Large intestine (tissue), 3 donors: Measurements from ENCODE around the gene UBE2I. TPM values are rescaled to one million over a fixed set of nuclear protein-coding genes. Genes with fewer than 3 reads are reported as not detected.
"Not testable (repeated sequence)": the region's sequence is repeated elsewhere in the genome, so short reads cannot be mapped to it uniquely, and the experiment has no call there.

Experiments used
- DNase-seq, 2 donors: peaks; one replicate each; pipeline versions ENCODE4 v3.0.0 to v3.0.0-alpha.2; 2013
- H3K27ac ChIP-seq: one replicate; pipeline ENCODE4 v1.5.1; 2013; ENCODE audit warnings: low read length
- H3K27me3 ChIP-seq: 2 replicates; pipeline ENCODE4 v1.6.1; 2013; ENCODE audit warnings: low read length; ENCODE audit not compliant: control insufficient read depth, insufficient read depth
- H3K36me3 ChIP-seq: 2 replicates; pipeline ENCODE4 v1.6.1; 2013; ENCODE audit warnings: low read length; ENCODE audit not compliant: control insufficient read depth, insufficient read depth
- H3K4me1 ChIP-seq: one replicate; pipeline ENCODE4 v1.6.1; 2013; ENCODE audit warnings: low read length; ENCODE audit not compliant: control insufficient read depth, insufficient read depth
- H3K4me3 ChIP-seq: one replicate; pipeline ENCODE4 v1.5.1; 2013; ENCODE audit warnings: low read length
- H3K9me3 ChIP-seq: one replicate; pipeline ENCODE4 v1.6.1; 2013; ENCODE audit warnings: mild to moderate bottlenecking, low read depth, low read length, moderate library complexity; ENCODE audit not compliant: control insufficient read depth
- WGBS: methylation state at CpG from one replicate; pipeline ENCODE4 v1.1.5; 2013; ENCODE audit warnings: low lambda C conversion rate; ENCODE audit not compliant: insufficient coverage; 5-methylcytosine and 5-hydroxymethylcytosine counted together
- polyA plus RNA-seq: library from polyadenylated mRNA; unstranded; fragments of 120-200 nt; gene quantifications from one replicate; pipeline ENCODE4 v1.2.1, GENCODE V29; 2013

Gene UBE2I
- polyA plus RNA-seq, 1 donor: 130 TPM

DNA sequence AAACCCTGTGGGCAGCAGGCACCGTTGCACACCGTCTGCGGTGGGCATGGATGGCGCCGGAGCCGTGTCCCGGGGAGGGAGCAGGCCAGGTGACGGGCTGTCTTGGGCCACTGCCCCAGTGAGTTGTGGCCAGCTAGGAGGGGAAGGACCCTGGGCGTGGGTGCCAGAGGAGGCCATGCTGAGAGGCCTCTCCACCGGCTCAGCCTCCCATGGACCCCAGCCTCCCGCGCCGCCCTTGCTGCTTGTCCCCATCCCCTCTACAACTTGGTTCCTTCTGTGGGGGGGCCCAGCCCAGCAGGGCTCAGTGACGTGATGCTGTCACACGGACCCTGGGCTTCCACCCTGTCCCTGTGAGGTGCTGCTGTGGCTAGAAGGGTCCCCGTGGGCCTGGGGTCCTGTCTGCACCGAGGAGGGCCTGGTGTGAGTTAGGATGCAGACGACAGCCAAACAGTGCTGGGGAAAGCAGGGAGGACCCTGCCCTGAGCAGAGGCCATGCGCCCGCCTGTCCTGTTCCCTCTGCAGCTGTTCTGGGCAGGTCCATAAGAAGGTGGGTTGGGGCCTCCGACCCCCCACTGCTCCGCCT lies 11.3 kb downstream of the UBE2I start:
- H3K4me1 ChIP-seq: no peaks in the 10 kb centered on the region
- no peak overlapping the region for H3K4me3 ChIP-seq
- no peaks in the 10 kb centered on the region for H3K27me3 ChIP-seq
- H3K36me3 ChIP-seq: peaks cover 91% of the 10 kb centered on the region
- DNase-seq: no peak
- H3K27ac ChIP-seq: no peak overlapping the region
- WGBS: no CpG with 5 or more reads among the region's 22 CpGs
- peaks cover 2% of the 10 kb centered on the region for H3K9me3 ChIP-seq

DNA sequence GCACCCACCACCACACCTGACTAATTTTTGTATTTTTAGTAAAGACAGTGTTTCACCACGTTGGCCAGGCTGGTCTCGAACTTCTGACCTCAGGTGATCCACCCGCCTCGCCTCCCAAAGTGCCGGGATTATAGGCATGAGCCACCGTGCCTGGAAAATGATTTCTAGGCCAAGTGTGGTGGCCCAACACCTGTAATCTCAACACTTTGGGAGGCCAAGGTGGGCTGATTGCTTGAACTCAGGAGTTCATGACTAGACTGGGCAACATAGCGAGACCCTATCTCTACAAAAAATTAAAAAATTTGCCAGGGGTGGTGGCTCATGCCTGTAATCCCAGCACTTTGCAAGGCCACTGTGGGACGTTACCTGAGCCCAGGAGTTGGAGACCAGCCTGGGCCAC lies 13.0 kb downstream of the UBE2I start:
- Histone ChIP-seq H3K4me1 (no peaks in the 10 kb centered on the region), H3K4me3 (no peak overlapping the region), H3K27me3 (no peaks in the 10 kb centered on the region), H3K9me3 (peaks cover 2% of the 10 kb centered on the region), H3K36me3 (peaks cover 77% of the 10 kb centered on the region), H3K27ac (no peak overlapping the region)
- WGBS: no CpG with 5 or more reads among the region's 8 CpGs
- no peak for DNase-seq

DNA sequence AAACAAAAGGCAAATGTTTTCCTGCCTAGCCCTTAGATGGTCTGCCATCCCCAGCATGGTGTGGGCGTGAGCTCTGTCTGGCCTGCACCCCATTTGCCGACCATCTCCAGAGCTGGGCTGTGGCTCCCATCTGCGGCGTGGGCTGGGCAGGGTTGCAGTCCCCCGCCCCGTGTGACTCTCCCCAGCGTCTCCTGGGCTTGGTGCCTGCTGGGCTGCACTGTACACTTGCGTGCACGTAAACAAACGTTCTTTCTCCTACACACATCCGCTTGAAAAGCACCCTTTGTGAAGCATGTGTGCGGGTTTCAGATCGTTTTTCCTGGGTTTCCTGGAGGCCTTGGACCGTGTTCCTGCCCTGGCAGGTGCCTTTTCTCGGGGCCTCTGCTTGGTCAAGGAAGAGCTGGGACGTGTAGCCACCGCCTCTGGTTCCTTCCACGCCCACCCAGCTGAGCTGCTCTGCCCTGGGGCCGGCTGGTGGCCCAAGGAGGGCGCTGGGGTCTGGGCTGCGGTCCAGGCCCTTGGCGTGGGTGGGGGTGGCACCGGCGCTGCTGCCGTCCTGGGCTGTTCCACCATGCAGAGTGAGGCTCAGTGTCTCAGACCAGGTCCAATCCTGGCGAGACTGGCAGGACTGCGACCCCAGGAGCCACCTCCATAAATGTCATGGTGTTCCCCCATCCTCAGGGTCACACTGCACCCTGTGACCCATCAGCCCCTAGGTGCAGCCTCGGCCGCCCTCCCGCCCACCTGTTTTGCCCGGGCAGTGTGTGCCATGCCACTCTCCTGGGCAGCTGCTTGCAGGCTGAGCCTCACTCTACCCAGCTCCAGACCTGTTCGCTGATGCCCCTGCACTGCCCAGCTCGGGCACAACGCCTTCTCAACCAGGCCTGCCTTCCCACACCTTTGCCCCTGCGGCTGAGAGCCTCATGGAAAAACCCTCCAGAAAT lies 14.1 kb downstream of the UBE2I start:
- no peaks in the 10 kb centered on the region for H3K27me3 ChIP-seq
- H3K4me1 ChIP-seq: no peaks in the 10 kb centered on the region
- peaks cover 66% of the 10 kb centered on the region for H3K36me3 ChIP-seq
- H3K4me3 ChIP-seq: no peak overlapping the region
- WGBS: no CpG with 5 or more reads among the region's 35 CpGs
- no peak overlapping the region for H3K27ac ChIP-seq
- DNase-seq: no peak
- peaks cover 2% of the 10 kb centered on the region for H3K9me3 ChIP-seq

DNA sequence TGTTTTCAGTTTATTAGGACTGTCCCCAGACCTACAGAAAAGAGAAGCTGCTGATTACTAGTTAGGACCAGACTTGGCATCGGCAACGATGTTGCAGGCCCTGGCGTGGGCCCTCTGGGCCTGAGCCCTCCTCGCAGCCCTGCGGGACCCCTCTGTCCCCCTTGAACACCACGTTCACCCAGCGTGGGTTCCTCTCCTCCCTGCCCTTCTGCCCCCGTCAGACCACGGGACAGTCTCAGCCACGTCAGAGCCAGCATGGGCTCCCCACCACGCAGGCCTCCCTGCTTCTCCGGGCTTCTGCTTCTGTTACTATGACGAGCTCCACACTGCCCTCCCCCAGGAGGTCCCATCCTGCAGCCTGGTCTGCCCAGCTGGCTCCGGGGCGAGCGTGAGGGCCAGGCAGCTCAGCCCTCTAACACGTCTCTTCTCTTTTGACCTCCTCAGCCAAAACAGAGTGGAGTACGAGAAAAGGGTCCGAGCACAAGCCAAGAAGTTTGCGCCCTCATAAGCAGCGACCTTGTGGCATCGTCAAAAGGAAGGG lies 14.9 kb downstream of the UBE2I start:
- no peak for DNase-seq
- no CpG with 5 or more reads among the region's 22 CpGs for WGBS
- Histone ChIP-seq H3K36me3 (peaks cover 58% of the 10 kb centered on the region), H3K4me1 (no peaks in the 10 kb centered on the region), H3K4me3 (no peak overlapping the region), H3K27ac (no peak overlapping the region), H3K9me3 (no peaks in the 10 kb centered on the region), H3K27me3 (no peaks in the 10 kb centered on the region)

DNA sequence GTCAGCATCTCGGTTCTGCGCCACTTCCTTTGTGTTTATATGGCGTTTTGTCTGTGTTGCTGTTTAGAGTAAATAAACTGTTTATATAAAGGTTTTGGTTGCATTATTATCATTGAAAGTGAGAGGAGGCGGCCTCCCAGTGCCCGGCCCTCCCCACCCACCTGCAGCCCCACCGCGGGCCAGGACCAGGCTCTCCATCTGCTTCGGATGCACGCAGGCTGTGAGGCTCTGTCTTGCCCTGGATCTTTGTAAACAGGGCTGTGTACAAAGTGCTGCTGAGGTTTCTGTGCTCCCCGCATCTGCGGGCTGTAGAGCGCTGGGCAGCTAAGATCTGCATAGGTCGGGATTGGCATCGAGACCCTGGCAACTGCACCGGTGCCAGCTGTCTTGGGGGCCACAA lies 15.8 kb downstream of the UBE2I start:
- no peak overlapping the region for H3K4me3 ChIP-seq
- H3K27me3 ChIP-seq: peaks cover 3% of the 10 kb centered on the region
- H3K27ac ChIP-seq: no peak overlapping the region
- no peaks in the 10 kb centered on the region for H3K4me1 ChIP-seq
- H3K36me3 ChIP-seq: peaks cover 49% of the 10 kb centered on the region
- peaks cover 4% of the 10 kb centered on the region for H3K9me3 ChIP-seq
- no CpG with 5 or more reads among the region's 15 CpGs for WGBS
- DNase-seq: no peak

DNA sequence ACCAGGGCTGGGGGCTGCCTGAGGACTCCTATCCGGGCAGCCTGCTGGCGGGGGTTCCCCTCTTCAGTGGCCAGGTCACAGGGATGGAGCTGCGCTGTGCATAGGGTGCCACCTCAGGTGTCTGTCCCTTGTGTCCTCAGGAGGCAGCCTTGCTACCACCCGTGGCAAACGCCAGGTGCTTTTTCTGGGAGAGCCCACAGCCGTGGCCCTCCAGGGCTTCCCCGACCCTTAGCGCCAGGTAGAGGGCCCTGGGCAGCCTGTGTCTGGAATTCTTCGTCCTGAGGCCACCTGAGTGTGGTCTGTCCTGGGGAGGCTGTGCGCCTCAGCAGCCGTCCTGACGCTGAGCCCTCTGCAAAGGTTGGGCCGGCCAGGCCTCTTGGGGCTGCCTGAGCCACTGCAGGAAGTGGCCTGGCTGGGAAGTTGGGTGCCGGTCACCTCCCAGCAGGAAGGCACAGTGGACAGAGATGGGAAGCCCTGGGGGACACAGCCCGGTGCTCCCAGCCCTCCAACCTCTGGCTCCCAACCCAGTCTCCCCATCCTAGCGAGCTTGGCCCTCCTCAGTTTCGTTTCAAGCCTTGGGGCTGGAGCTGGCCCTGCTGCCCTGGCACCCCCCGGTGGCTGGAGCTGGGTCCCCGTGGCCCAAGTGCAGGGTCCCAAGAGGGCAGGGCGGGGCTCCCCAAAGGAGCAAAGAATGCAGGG lies 16.4 kb downstream of the UBE2I start:
- WGBS: no CpG with 5 or more reads among the region's 20 CpGs

DNA sequence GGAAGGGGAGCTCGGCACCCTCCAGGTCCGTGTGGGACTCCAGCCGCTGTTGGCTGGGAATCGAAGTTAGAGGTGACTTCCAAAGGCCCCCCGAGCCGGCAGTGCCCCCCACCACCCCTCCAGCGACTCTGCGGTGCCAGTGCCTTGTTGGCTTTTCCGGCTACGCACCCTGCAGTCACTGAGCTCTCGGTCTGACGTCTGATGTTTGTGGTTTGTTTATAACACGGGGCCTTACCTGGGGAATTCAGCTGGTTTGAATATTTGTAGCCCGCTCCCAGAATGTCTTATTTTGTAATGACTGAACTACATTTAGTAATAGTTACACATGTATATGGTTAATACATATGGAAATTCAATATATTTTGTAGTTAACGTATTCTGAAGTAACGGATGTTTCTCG lies 17.0 kb downstream of the UBE2I start:
- Histone ChIP-seq H3K36me3 (peaks cover 38% of the 10 kb centered on the region), H3K27ac (no peak overlapping the region), H3K9me3 (peaks cover 8% of the 10 kb centered on the region), H3K4me3 (no peak overlapping the region), H3K4me1 (peaks cover 5% of the 10 kb centered on the region), H3K27me3 (peaks cover 13% of the 10 kb centered on the region)
- no peak for DNase-seq
- 87% methylated on average over 3 of the region's 17 CpGs for WGBS

More for the DNA sequence above, 16.4 kb downstream of the UBE2I start:
- Histone ChIP-seq H3K27me3 (peaks cover 7% of the 10 kb centered on the region), H3K4me3 (no peak overlapping the region), H3K36me3 (peaks cover 43% of the 10 kb centered on the region), H3K27ac (no peak overlapping the region), H3K4me1 (no peaks in the 10 kb centered on the region), H3K9me3 (peaks cover 8% of the 10 kb centered on the region)
- DNase-seq: no peak

DNA sequence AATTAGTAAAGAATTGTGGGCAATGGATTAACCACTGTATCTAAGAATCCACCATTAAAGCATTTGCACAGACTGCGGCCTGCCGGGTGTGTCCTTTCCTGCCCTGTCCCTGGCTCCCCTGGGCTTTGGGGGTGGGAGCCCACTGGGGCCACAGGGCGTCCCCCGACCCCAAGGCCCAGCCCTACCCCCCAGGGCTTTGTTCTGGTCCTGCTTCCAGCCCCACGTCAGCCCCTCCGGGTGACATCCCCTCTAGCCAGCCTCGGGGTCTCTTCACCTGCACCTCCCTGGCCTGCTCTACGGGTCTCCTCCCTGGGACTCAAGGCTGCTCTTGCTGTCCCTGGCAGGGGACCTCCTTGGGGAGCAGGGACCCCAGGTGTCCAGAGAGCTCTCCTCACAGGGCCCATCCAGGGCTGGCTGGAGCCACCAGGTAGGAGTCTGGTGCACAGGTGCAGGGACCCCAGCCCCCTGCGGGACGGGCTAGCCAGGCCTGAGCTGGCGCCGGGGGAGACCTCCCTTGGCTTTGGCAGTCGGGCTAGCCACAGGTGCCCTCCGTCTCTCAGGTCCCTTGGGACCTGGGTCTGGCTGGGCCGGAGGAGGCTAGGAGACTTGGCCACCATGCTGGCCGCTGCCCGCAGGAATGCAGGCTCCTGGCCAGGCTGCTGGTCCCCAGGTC lies 17.6 kb downstream of the UBE2I start:
- no CpG with 5 or more reads among the region's 17 CpGs for WGBS
- H3K9me3 ChIP-seq: peaks cover 8% of the 10 kb centered on the region
- peaks cover 32% of the 10 kb centered on the region for H3K36me3 ChIP-seq

DNA sequence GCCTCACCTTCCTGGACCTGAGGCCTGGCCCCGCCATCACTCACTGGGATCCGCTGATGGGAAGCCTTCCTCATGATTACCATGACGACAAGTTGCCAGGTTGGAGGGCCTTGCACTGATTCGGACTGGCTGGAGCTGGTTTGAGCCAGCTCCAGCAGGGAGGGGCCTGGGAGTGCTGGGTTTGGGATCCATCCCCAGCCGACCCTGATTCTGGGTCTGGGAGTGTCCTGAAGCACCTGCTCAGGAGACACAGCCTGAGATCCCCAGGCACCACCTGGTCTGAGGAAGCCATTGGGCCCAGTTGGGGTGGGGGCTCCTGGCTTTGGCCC lies 18.1 kb downstream of the UBE2I start:
- DNase-seq: no peak
- Histone ChIP-seq H3K9me3 (peaks cover 12% of the 10 kb centered on the region), H3K36me3 (peaks cover 30% of the 10 kb centered on the region), H3K27me3 (peaks cover 25% of the 10 kb centered on the region), H3K4me1 (peaks cover 17% of the 10 kb centered on the region), H3K4me3 (no peak overlapping the region), H3K27ac (no peak overlapping the region)
- WGBS: no CpG with 5 or more reads among the region's 5 CpGs

More for the DNA sequence above, 17.6 kb downstream of the UBE2I start:
- Histone ChIP-seq H3K27me3 (peaks cover 20% of the 10 kb centered on the region), H3K4me1 (peaks cover 12% of the 10 kb centered on the region), H3K4me3 (no peak overlapping the region), H3K27ac (no peak overlapping the region)
- DNase-seq: no peak

DNA sequence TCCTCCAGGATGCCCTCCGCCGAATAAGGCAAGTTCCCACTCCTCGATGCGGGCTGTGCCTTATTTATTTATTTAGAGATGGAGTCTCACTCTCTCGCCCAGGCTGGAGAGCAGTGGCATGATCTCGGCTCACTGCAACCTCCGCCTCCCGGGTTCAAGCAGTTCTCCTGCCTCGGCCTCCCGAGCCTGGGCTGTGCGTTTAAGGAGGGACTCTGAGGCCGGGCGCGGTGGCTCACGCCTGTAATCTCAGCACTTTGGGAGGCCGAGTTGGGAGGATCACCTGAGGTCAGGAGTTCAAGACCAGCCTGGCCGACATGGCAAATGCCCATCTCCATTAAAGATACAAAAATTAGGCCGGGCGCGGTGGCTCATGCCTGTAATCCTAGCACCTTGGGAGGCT lies 18.7 kb downstream of the UBE2I start:
- DNase-seq, H3K27ac ChIP-seq, H3K4me3 ChIP-seq: not testable (repeated sequence)
- Histone ChIP-seq H3K27me3 (peaks cover 30% of the 10 kb centered on the region), H3K4me1 (peaks cover 22% of the 10 kb centered on the region), H3K36me3 (peaks cover 28% of the 10 kb centered on the region), H3K9me3 (peaks cover 16% of the 10 kb centered on the region)
- WGBS: 73% methylated on average over 2 of the region's 20 CpGs
